HG02870 (cell line): ENCODE data around the gene VSIG10.
A peak's percentile ranks its signal among the peaks of the same experiment; 100 is the strongest.

ENCODE experiments used
- ATAC-seq: cut with Tn5 transposase; IDR thresholded peaks from one replicate; pipeline ENCODE4 v1.9.1; 2021; ENCODE audit warnings: mild to moderate bottlenecking, moderate library complexity; ENCODE audit not compliant: unreplicated experiment

Gene VSIG10

GRCh38 chr12:118061011-118061872, 42.6 kb downstream of the VSIG10 start, which contains the start of gene WSB2:
Gene WSB2, minus strand, starts transcription at chr12:118061179. Its CDS starts 131 bp downstream, at chr12:118061048.
- ATAC-seq = no peak

DNA sequence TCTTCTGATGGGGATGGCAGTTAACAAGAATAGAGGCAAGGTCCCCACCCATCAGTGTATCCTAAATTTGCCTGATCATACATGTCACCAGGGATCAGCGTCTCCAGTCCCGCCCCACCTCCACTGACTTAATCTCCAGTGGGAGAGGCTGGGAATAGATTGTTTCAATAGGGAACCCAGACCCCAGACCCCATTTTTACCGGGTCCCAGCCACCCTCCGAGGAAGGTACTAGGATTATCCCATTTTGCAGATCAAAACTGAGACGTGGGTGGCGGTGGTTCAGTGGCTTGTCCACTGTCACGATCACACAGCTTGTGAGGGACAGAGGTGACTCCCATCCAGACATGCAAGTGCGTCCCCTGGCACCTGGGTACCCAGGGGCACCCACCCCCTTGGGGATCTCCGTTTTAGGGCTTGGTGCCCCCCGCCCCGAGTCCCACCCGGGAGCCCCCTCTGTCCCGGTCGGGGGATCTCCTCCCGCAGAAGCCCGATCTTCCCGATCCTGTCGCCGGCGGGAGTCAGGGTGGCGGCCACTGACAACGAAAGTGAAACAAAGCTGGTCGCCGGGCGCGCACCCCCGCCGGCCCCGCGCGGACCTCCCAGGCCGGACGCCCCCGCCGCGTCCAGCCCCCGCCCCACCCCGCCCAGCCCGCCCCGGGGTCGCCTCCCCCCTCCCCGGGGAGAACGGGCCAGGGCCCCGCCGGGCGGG, 43.4 kb downstream of the VSIG10 start:
- no peak for ATAC-seq

GRCh38 chr12:118059341-118060191, 44.2 kb downstream of the VSIG10 start:
- ATAC-seq = no peak

- ATAC-seq = no peak
Measured at GRCh38 chr12:118058881-118059280, 44.9 kb downstream of the VSIG10 start.

GRCh38 chr12:118058227-118058626, 45.6 kb downstream of the VSIG10 start:
- ATAC-seq = no peak

GRCh38 chr12:118055865-118056773, 47.7 kb downstream of the VSIG10 start:
- ATAC-seq = no peak

- ATAC-seq = peak; percentile 62
Measured at GRCh38 chr12:118055144-118055557, 48.7 kb downstream of the VSIG10 start.

GRCh38 chr12:118053071-118053985, 50.5 kb downstream of the VSIG10 start:
- ATAC-seq = no peak

DNA sequence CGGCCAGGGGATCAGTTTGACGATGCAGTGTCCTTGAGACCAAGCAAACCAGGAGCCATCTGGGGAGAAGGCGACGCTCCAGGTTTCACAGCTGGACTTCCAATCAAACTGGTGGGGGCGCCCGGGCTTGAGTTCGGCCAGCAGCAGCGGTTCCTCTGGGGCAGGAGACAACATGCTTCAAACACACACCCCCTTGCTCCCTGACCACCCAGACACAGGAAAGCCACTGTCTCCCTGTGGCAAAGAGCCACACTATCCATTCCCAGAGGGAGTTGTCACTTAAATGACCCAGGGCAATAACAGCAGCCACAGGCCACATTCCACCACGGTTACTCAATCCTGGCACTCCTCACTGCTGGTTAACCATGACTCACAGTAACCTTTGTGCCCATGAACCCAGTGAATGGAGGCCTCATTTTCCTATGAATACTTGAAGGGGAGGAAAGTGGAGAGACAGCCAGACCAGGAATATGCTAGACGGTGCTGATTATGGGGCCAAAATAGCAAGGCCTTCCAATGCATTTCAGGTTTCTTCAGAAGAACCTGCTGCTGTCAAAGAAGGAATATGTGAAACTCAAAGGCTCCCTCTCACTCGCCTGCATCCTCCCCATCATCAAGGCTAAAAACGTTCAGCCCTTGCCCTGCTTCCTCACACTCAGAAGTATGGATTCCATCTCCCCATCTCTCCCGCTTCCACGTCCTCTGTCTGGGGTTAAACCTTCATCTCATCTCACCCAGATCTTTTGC, 51.3 kb downstream of the VSIG10 start:
- ATAC-seq = no peak

- ATAC-seq = no peak
Measured at GRCh38 chr12:118050972-118051910, 52.6 kb downstream of the VSIG10 start.

- ATAC-seq = no peak
Measured at GRCh38 chr12:118046430-118046829, 57.4 kb downstream of the VSIG10 start.

GRCh38 chr12:118044577-118044976, 59.2 kb downstream of the VSIG10 start:
- no peak for ATAC-seq

DNA sequence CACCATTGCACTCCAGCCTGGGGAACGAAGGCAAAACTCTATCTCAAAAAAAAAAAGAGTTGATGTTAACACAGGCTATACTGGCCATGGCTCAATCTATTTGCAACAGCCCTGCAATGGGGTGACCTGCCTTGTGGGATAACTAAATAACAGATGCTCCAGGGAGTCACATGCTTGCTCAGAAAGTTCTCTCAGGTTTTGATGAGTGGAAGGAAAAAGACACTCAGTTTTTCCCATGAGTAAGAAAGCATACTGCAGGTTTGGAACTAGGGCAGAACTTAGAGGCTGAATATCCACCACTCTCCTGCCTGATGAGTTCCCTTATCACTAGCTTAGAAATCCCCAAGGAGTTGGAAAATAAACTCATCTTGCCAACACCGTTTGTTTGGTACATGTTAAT, 59.7 kb downstream of the VSIG10 start:
- ATAC-seq = no peak

GRCh38 chr12:118042091-118042490, 61.7 kb downstream of the VSIG10 start:
- no peak for ATAC-seq

DNA sequence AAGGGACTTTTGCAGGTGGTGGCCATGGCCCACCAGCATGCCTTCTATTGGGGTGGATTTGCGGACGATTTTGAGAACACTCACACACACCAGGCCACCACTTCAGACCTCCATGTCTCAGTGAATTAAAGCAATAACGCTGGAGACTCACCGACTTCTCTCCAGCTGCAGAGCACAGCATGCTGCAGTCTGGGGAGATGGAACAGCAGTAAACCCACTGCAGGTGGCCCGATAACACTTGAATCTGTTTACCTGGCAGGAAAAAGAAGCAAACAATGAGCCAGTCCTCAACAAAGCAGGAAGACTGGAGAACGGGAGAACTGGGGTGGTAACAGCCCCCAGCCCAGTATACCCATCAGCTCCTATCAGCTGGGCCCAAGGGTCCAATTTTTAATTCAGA, 65.7 kb downstream of the VSIG10 start:
- ATAC-seq = no peak

DNA sequence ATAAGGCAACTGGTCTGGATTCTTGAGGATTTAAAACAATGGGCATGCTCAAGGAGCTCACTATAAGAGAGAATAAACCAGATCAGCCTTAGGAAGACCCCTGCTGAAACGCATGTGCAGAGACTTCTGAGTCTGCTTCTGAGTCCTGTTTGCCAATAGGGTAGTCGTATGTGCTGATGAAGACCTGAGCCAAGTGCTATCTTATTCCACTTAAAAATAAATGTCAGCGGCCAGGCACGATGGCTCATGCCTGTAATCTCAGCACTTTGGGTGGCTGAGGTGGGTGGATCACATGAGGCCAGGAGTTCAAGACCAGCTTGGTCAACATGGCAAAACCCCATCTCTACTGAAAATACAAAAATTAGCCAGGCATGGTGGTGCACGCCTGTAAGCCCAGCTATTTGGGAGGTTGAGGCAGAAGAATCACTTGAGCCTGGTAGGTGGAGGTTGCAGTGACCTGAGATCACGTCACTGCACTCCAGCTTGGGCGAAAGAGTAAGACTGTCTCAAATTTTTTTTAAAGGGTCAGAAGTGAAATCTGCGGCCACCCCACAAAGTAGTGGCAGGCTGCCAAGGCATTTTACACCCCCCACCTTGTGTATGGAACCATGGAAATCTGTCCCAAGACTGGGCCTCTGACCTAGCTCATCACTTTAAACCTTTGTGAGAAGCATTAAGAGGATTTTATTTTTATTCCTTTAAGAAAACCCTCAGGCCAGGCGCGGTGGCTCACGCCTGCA, 67.0 kb downstream of the VSIG10 start:
- no peak for ATAC-seq
